ENCODE data around the gene IFITM2.
"Not testable (repeated sequence)": the region's sequence is repeated elsewhere in the genome, so short reads cannot be mapped to it uniquely, and the experiment has no call there.

The IFITM2 gene

DNA sequence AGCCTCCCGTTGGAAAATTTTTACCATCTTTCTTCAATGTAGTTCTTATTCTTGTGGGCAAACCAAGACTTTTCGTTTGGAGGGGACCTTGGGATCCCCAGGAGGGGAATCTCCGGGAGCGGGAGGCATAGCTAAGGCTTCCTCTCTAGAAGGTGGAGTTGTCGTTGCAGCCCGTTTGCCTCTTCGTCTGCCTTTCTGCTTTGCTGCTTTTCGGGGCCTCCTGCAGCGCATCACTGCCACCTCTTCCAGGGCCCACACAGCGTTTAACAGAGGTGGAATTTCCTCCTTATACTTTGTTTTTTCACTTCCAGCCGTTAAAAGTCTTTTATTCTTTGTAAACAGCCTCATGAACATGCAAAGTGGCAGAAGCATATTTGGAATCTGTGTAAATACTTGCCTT lies 16.5 kb downstream of the IFITM2 start:
- Histone ChIP-seq H3K9me3 (ENCODE audit: control insufficient read depth, low read length) (no peaks in the 10 kb centered on the region), H3K27ac (ENCODE audit: low read depth, low read length, severe bottlenecking) (peak overlapping the region; percentile 5), H3K36me3 (ENCODE audit: control insufficient read depth, insufficient read depth, low read length) (no peaks in the 10 kb centered on the region), H3K4me1 (ENCODE audit: control insufficient read depth, insufficient read depth, low read length, poor library complexity, severe bottlenecking) (peaks cover 22% of the 10 kb centered on the region), H3K4me3 (ENCODE audit: extremely low read depth, insufficient read depth, low read length, poor library complexity, severe bottlenecking) (no peak overlapping the region)
- WGBS, 2 experiments (ENCODE audit: insufficient coverage in 2 of 2) = 71 to 78% methylated on average over 9 to 10 of the region's 11 CpGs

DNA sequence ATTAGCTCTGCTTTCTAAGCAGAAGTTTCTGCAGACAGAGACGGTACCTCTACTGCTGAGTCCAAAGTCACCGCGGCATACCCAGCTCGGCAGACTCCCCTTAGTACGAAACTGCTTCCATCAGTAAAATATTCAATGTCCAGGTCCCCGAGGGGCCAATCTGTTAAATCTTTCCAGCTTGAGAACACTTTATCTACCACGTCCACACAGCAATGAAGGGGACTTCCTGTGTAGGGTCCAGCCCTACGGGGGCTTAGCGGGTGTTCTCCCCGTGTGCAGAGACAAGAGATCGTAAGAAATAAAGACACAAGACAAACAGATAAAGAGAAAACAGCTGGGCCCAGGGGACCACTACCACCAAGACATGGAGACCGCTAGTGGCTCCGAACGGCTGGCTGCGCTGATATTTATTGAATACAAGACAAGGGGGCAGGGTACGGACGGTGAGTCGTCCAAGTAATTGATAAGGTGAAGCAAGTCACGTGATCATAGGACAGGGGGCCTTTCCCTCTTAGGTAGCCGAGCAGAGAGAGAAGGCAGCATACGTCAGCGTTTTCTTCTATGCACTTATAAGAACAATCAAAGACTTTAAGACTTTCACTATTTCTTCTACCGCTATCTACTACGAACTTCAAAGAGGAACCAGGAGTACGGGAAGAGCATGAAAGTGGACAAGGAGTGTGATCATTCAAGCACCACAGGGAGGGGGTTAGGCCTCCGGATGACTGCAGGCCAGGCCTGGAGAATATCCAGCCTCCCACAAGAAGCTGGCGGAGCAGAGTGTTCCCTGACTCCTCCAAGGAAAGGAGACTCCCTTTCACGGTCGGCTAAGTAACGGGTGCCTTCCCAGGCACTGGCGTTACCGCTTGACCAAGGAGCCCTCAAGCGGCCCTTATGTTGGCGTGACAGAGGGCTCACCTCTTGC lies 17.2 kb downstream of the IFITM2 start:
- peak overlapping the region; percentile 5 for H3K27ac ChIP-seq (ENCODE audit: low read depth, low read length, severe bottlenecking)
- not testable (repeated sequence) for H3K4me3 ChIP-seq (ENCODE audit: extremely low read depth, insufficient read depth, low read length, poor library complexity, severe bottlenecking); H3K9me3 ChIP-seq (ENCODE audit: control insufficient read depth, low read length); H3K36me3 ChIP-seq (ENCODE audit: control insufficient read depth, insufficient read depth, low read length)
- H3K4me1 ChIP-seq (ENCODE audit: control insufficient read depth, insufficient read depth, low read length, poor library complexity, severe bottlenecking) = peaks cover 17% of the 10 kb centered on the region
- 79% methylated on average over 19 to 22 of the region's 34 CpGs for WGBS, 2 experiments (ENCODE audit: insufficient coverage in 2 of 2)

DNA sequence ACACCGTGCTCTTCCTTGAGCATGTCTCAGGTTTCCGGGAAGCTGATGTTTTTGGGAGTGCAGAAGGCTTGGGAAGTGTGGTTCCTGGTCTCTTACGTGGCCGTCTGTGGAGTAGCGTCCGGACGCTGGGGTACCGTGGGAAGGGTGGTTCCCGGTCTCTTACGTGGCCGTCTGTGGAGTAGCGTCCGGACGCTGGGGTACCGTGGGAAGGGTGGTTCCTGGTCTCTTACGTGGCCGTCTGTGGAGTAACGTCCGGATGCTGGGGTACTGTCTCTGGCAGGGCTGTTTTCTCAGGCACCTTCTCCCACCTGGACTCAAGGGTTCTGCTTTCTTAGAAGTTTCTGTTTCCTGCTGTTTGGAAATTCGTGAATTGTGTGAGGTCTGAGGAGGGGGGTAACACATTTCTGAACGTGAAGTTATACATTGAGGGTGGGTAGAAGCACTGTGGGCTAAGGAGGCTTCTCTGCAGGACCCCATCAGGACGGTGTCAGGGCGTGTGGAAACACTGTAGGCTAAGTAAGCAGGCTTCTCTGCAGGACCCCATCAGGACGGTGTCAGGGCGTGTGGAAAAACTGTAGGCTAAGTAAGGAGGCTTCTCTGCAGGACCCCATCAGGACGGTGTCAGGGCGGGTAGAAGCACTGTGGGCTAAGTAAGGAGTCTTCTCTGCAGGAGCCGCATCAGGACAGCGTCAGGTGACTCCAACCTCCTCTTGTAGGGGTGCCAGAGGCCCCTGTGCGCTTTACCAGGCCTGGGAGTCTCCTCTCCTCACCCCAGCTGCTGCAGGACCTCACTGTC lies 18.4 kb downstream of the IFITM2 start:
- H3K4me1 ChIP-seq (ENCODE audit: control insufficient read depth, insufficient read depth, low read length, poor library complexity, severe bottlenecking) = peaks cover 17% of the 10 kb centered on the region
- H3K9me3 ChIP-seq (ENCODE audit: control insufficient read depth, low read length) = no peaks in the 10 kb centered on the region
- H3K4me3 ChIP-seq (ENCODE audit: extremely low read depth, insufficient read depth, low read length, poor library complexity, severe bottlenecking) = no peak overlapping the region
- no peaks in the 10 kb centered on the region for H3K36me3 ChIP-seq (ENCODE audit: control insufficient read depth, insufficient read depth, low read length)
- WGBS, 2 experiments (ENCODE audit: insufficient coverage in 2 of 2) = 89% methylated on average over 19 to 30 of the region's 30 CpGs
- no peak overlapping the region for H3K27ac ChIP-seq (ENCODE audit: low read depth, low read length, severe bottlenecking)

DNA sequence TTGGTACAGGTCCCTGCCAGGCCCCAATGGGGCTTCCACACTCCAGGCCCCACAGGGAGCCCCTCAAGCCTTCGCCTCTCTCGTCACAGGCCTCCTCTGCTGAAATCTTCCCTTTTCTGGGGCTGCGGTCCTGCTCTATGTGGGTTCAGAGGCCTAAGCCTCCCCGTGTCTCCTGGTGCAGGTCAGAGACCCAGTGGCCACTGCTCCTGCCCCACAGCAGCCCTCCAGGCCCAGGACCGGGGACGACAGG lies 18.9 kb downstream of the IFITM2 start:
- Histone ChIP-seq H3K4me3 (ENCODE audit: extremely low read depth, insufficient read depth, low read length, poor library complexity, severe bottlenecking) (no peak overlapping the region), H3K4me1 (ENCODE audit: control insufficient read depth, insufficient read depth, low read length, poor library complexity, severe bottlenecking) (peaks cover 17% of the 10 kb centered on the region), H3K9me3 (ENCODE audit: control insufficient read depth, low read length) (no peaks in the 10 kb centered on the region), H3K27ac (ENCODE audit: low read depth, low read length, severe bottlenecking) (no peak overlapping the region), H3K36me3 (ENCODE audit: control insufficient read depth, insufficient read depth, low read length) (no peaks in the 10 kb centered on the region)
- WGBS, 2 experiments (ENCODE audit: insufficient coverage in 2 of 2) = 63 to 74% methylated on average over 3 to 6 of the region's 6 CpGs

DNA sequence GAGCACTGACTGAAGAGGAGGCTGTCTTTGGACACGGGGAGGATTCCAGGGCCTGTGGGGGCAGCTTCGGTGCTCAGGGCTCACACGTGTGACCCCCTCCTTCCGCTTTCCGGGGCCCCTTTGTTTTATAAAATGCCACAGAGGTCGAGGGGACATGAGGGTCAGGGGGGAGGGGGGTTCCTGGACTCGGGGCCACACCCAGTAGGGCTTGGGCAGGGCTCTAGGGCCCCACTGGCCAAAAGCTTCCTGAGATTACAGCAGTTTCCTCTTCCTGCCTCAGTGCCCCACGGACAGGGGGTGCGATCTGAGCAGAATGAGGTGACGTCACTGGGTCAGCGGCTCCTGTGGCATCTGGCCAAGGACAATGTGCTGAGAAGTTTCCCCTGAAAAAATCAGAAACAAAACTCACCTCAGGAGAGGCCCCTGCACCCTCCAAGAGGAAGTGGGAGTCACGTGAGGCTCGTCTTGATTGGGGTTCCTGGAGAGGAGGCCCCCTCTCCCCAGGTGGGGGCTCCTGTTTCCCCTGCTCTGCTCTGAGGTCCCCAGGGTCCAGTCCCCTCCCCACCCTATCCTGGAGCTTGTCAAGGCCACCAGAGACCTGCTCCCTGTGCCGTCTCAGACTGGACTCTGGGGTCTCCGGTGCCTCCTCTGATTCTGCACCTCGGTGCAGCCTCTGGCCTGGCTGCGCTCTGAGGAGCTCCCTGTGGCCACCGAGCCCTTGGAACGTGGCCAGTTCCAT lies 19.4 kb downstream of the IFITM2 start:
- H3K4me1 ChIP-seq (ENCODE audit: control insufficient read depth, insufficient read depth, low read length, poor library complexity, severe bottlenecking) = peaks cover 17% of the 10 kb centered on the region
- H3K9me3 ChIP-seq (ENCODE audit: control insufficient read depth, low read length) = no peaks in the 10 kb centered on the region
- no peaks in the 10 kb centered on the region for H3K36me3 ChIP-seq (ENCODE audit: control insufficient read depth, insufficient read depth, low read length)
- WGBS, 2 experiments (ENCODE audit: insufficient coverage in 2 of 2) = 90 to 91% methylated on average over 13 to 15 of the region's 19 CpGs
- H3K27ac ChIP-seq (ENCODE audit: low read depth, low read length, severe bottlenecking) = peak overlapping the region; percentile 16
- no peak overlapping the region for H3K4me3 ChIP-seq (ENCODE audit: extremely low read depth, insufficient read depth, low read length, poor library complexity, severe bottlenecking)

DNA sequence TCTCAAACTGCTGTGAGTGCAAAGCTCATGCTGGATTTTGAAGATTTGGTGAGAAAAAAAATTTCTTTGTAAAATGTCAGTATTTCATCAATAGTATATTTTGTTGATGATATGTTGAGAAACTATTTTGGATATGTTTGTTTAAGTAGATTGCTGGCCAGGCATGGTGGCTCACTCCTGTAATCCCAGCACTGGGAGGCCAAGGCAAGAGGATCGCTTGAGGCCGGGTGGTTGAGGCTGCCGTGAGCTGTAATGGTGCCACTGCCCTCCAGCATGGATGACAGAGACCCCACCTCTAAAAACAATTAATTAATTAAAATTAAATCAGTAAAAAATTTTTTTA lies 19.9 kb downstream of the IFITM2 start:
- H3K36me3 ChIP-seq (ENCODE audit: control insufficient read depth, insufficient read depth, low read length) = no peaks in the 10 kb centered on the region
- no peak overlapping the region for H3K27ac ChIP-seq (ENCODE audit: low read depth, low read length, severe bottlenecking)
- WGBS, 2 experiments (ENCODE audit: insufficient coverage in 2 of 2) = no CpG with 5 or more reads among the region's 3 CpGs
- peaks cover 17% of the 10 kb centered on the region for H3K4me1 ChIP-seq (ENCODE audit: control insufficient read depth, insufficient read depth, low read length, poor library complexity, severe bottlenecking)
- H3K9me3 ChIP-seq (ENCODE audit: control insufficient read depth, low read length) = peaks cover under 1% of the 10 kb centered on the region
- no peak overlapping the region for H3K4me3 ChIP-seq (ENCODE audit: extremely low read depth, insufficient read depth, low read length, poor library complexity, severe bottlenecking)

DNA sequence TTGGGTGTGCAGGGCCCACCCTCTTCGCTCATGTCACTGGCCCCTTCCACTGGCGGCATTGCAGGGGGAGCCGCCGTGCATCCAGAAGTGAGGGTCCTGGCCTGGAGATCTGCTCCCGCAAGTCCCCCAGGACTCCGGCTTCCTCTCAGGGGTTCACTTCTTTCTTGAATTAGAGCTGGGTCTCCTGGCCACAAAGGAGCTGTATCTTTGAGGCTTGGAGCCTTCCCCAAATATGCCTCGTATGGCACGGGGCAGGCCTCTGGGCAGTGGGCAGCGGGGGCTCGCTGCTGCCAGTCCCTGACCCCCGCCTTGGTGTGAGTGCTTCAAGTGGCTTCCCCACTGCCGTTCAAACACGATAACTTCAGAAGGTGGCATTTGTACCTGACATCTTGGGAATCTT lies 20.4 kb downstream of the IFITM2 start:
- 96 to 98% methylated on average over 9 to 13 of the region's 13 CpGs for WGBS, 2 experiments (ENCODE audit: insufficient coverage in 2 of 2)
- Histone ChIP-seq H3K9me3 (ENCODE audit: control insufficient read depth, low read length) (peaks cover 6% of the 10 kb centered on the region), H3K4me1 (ENCODE audit: control insufficient read depth, insufficient read depth, low read length, poor library complexity, severe bottlenecking) (peaks cover 17% of the 10 kb centered on the region), H3K27ac (ENCODE audit: low read depth, low read length, severe bottlenecking) (no peak overlapping the region), H3K4me3 (ENCODE audit: extremely low read depth, insufficient read depth, low read length, poor library complexity, severe bottlenecking) (no peak overlapping the region), H3K36me3 (ENCODE audit: control insufficient read depth, insufficient read depth, low read length) (no peaks in the 10 kb centered on the region)

DNA sequence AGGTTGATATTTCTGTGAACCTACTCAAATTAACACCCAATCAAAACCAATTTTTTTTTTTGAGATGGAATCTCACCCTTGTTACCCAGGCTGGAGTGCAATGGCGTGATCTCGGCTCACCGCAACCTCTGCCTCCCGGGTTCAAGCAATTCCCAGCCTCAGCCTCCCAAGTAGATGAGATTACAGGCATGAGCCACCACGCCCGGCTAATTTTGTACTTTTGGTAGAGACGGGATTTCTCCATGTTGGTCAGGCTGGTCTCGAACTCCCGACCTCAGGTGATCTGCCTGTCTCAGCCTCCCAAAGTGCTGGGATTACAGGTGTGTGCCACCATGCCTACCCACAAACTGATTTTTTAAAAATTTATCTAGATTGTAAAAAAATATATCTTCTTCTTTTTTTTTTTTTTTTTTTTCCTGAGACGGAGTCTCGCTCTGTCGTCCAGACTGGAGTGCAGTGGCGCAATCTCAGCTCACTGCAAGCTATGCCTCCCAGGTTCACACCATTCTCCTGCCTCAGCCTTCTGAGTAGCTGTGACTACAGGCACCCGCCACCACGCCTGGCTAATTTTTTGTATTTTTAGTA lies 21.0 kb downstream of the IFITM2 start:
- not testable (repeated sequence) for H3K4me3 ChIP-seq (ENCODE audit: extremely low read depth, insufficient read depth, low read length, poor library complexity, severe bottlenecking); H3K36me3 ChIP-seq (ENCODE audit: control insufficient read depth, insufficient read depth, low read length); H3K9me3 ChIP-seq (ENCODE audit: control insufficient read depth, low read length); H3K27ac ChIP-seq (ENCODE audit: low read depth, low read length, severe bottlenecking)
- WGBS, 2 experiments (ENCODE audit: insufficient coverage in 2 of 2) = 83 to 84% methylated on average over 6 to 8 of the region's 15 CpGs
- peaks cover 17% of the 10 kb centered on the region for H3K4me1 ChIP-seq (ENCODE audit: control insufficient read depth, insufficient read depth, low read length, poor library complexity, severe bottlenecking)

DNA sequence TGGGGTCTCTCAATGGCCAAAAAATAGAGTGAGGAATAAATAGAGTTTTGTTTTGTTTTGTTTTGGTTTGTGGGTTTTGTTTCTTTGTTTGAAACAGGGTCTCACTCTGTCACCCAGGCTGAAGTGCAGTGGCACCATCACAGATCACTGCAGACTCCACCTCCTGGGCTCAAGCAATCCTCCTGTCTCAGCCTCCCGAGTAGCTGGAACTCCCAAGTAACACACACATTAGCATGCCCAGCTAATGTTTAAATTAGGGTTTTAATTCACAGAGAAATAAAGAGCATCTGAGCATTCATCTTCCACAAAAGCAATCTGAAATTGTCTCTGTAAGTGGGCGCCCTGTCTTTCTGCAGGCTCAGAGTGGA lies 22.3 kb downstream of the IFITM2 start:
- 100% methylated on average over 1 of the region's 2 CpGs; no CpG with 5 or more reads in 1 of the 2 experiments for WGBS, 2 experiments (ENCODE audit: insufficient coverage in 2 of 2)
- Histone ChIP-seq H3K36me3 (ENCODE audit: control insufficient read depth, insufficient read depth, low read length) (no peaks in the 10 kb centered on the region), H3K4me1 (ENCODE audit: control insufficient read depth, insufficient read depth, low read length, poor library complexity, severe bottlenecking) (peaks cover 17% of the 10 kb centered on the region), H3K27ac (ENCODE audit: low read depth, low read length, severe bottlenecking) (no peak overlapping the region), H3K9me3 (ENCODE audit: control insufficient read depth, low read length) (peaks cover 10% of the 10 kb centered on the region), H3K4me3 (ENCODE audit: extremely low read depth, insufficient read depth, low read length, poor library complexity, severe bottlenecking) (no peak overlapping the region)

DNA sequence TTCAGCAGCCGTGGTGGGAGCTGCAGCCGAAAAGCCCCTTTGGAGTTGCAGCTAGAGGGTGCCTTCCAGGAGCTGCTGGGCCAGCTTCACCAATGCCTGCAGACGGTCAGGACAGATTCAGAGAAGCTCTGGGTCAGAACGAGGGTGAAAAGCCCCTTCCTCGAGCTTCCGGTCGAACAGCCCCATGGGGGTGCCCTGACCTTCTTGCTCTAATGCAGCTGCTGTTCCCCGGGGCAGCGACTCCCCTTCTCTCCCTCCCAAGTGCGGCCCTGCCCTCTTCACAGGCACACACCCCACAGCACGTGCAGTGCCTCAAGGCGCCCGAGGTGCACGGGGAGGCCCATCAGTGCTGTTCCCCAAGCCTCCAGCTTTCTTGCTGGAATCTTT lies 22.7 kb downstream of the IFITM2 start:
- peaks cover 10% of the 10 kb centered on the region for H3K9me3 ChIP-seq (ENCODE audit: control insufficient read depth, low read length)
- WGBS, 2 experiments (ENCODE audit: insufficient coverage in 2 of 2) = 89 to 90% methylated on average over 8 to 14 of the region's 14 CpGs
- no peak overlapping the region for H3K4me3 ChIP-seq (ENCODE audit: extremely low read depth, insufficient read depth, low read length, poor library complexity, severe bottlenecking)
- peaks cover 16% of the 10 kb centered on the region for H3K4me1 ChIP-seq (ENCODE audit: control insufficient read depth, insufficient read depth, low read length, poor library complexity, severe bottlenecking)
- H3K36me3 ChIP-seq (ENCODE audit: control insufficient read depth, insufficient read depth, low read length) = no peaks in the 10 kb centered on the region
- no peak overlapping the region for H3K27ac ChIP-seq (ENCODE audit: low read depth, low read length, severe bottlenecking)

All from mesodermal cell (in vitro differentiated cells).